Measurements from ENCODE around the gene KLC1.

Gene KLC1

DNA sequence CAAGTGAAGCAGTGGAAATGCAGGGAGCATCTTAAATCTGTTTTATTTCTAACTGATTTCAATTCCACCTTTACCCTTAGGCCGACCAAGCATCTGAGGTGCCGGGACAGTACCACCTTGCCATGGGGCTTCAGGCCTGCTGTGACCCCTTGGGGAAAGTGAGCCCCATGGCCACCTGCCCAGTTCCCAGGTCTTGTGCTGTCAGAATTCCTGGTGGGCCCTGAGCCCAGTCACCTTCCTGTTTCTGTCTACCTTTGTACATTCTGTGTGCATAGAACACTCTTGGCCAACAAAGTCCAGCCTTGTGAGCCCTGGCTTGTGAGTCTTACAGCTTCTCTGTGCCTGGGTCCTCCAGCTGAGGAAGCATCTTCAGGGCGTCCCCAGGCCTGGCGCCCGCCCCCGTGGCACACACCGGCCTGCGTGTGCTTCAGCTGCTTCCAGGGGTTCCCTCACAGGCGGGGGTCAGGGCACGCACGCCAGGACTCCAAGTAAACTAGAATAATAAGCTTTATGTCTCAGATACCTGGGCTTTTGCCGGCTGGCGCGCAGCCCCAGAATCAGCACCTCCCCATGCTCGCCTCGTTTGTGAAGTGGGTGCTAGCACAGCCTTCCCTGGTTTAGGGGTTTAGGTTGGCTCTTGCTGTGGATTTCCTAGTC lies 96.9 kb downstream of the KLC1 start:
- H3K9me2 ChIP-seq (replicated peaks; ENCODE audit: insufficient read depth, low read length) = no peaks in the 10 kb centered on the region
- H3K4me2 ChIP-seq (ENCODE audit: low read depth, low read length, poor library complexity, severe bottlenecking) = no peak overlapping the region
- H3K79me2 ChIP-seq (ENCODE audit: insufficient read depth, low read length) = peaks cover 39% of the 10 kb centered on the region
- H3K27ac ChIP-seq (ENCODE audit: low read depth, low read length) = no peak overlapping the region
- H2AFZ ChIP-seq (ENCODE audit: low read depth, low read length, severe bottlenecking) = no peak overlapping the region
- H3F3A ChIP-seq (ENCODE audit: insufficient read depth) = no peaks in the 10 kb centered on the region
- H3K36me3 ChIP-seq (ENCODE audit: low read length) = no peaks in the 10 kb centered on the region
- no peak overlapping the region for H3K4me3 ChIP-seq (ENCODE audit: insufficient read depth, low read length, poor library complexity, severe bottlenecking)
- no peaks in the 10 kb centered on the region for H4K20me1 ChIP-seq (ENCODE audit: low read depth, low read length)
- H3K9ac ChIP-seq (ENCODE audit: low read length) = no peak overlapping the region
- TF ChIP-seq, protein P1, sequence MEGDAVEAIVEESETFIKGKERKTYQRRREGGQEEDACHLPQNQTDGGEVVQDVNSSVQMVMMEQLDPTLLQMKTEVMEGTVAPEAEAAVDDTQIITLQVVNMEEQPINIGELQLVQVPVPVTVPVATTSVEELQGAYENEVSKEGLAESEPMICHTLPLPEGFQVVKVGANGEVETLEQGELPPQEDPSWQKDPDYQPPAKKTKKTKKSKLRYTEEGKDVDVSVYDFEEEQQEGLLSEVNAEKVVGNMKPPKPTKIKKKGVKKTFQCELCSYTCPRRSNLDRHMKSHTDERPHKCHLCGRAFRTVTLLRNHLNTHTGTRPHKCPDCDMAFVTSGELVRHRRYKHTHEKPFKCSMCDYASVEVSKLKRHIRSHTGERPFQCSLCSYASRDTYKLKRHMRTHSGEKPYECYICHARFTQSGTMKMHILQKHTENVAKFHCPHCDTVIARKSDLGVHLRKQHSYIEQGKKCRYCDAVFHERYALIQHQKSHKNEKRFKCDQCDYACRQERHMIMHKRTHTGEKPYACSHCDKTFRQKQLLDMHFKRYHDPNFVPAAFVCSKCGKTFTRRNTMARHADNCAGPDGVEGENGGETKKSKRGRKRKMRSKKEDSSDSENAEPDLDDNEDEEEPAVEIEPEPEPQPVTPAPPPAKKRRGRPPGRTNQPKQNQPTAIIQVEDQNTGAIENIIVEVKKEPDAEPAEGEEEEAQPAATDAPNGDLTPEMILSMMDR (IDR thresholded peaks at IDR 0.05; ENCODE audit: insufficient read depth, low read length, poor library complexity, severe bottlenecking) = no peak
- TF ChIP-seq EZH2phosphoT487 (conservative IDR thresholded peaks at IDR 0.05; ENCODE audit: low read length) = no peak
- H3K9me3 ChIP-seq (ENCODE audit: insufficient read depth, low read length) = no peaks in the 10 kb centered on the region
- no peaks in the 10 kb centered on the region for H3K27me3 ChIP-seq (ENCODE audit: low read length)

DNA sequence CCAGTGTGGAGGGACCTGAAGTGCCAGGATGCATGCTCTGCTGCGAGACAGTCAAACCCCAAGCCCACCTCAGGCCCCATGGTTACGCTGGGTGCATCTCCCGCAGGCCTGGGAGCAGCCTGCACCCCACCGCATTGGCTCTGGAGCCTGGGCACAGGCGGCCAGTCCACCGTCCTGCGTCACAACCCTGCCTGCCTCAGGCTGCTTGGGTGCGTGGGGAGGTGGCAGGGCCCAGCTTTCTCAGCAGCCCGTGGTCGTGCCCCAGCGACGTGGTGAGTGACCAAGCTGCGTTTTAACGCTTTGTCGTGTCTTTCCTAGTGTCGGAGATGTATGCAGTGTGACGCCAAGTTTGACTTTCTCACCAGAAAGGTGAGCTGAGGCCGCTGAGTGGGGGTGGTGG lies 97.5 kb downstream of the KLC1 start:
- H3K4me2 ChIP-seq (ENCODE audit: low read depth, low read length, poor library complexity, severe bottlenecking) = no peak overlapping the region
- H3K27me3 ChIP-seq (ENCODE audit: low read length) = no peaks in the 10 kb centered on the region
- no peaks in the 10 kb centered on the region for H3F3A ChIP-seq (ENCODE audit: insufficient read depth)
- H3K79me2 ChIP-seq (ENCODE audit: insufficient read depth, low read length) = peaks cover 33% of the 10 kb centered on the region
- H3K9ac ChIP-seq (ENCODE audit: low read length) = no peak overlapping the region
- no peak overlapping the region for H3K27ac ChIP-seq (ENCODE audit: low read depth, low read length)
- no peak overlapping the region for H2AFZ ChIP-seq (ENCODE audit: low read depth, low read length, severe bottlenecking)
- H3K36me3 ChIP-seq (ENCODE audit: low read length) = no peaks in the 10 kb centered on the region
- no peaks in the 10 kb centered on the region for H3K9me2 ChIP-seq (replicated peaks; ENCODE audit: insufficient read depth, low read length)
- no peak overlapping the region for H3K4me3 ChIP-seq (ENCODE audit: insufficient read depth, low read length, poor library complexity, severe bottlenecking)
- TF ChIP-seq, protein P1 (IDR thresholded peaks at IDR 0.05; ENCODE audit: insufficient read depth, low read length, poor library complexity, severe bottlenecking) = no peak
- no peak for TF ChIP-seq EZH2phosphoT487 (conservative IDR thresholded peaks at IDR 0.05; ENCODE audit: low read length)
- no peaks in the 10 kb centered on the region for H4K20me1 ChIP-seq (ENCODE audit: low read depth, low read length)
- no peaks in the 10 kb centered on the region for H3K9me3 ChIP-seq (ENCODE audit: insufficient read depth, low read length)

DNA sequence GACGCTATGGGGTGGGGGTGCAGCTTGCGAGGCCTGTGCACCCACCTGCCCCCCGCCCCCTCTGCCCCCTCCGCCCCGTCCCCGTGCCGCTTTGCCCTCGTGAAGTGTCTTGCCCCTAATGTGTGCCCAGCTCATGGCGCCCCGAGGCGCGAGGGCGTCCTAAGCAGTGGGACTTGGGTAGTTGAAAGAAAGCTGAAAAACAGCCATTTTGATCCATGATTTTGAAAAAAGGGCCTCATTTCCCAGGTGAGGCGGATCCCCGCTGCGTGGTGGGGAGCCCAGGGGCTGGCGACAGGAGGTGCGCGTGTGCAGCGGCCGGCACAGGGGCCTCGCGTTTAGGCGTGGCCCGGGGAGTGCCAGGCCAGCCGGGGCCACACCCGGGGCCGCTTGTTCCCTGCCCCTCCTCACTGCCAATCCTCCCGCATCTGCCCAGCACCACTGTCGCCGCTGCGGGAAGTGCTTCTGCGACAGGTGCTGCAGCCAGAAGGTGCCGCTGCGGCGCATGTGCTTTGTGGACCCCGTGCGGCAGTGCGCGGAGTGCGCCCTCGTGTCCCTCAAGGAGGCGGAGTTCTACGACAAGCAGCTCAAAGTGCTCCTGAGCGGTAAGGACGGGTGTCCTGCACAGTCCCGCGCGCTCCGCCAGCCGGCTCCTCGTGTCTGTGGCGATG lies 98.4 kb downstream of the KLC1 start:
- H3K9me2 ChIP-seq (replicated peaks; ENCODE audit: insufficient read depth, low read length) = no peaks in the 10 kb centered on the region

More for the DNA sequence above, 98.4 kb downstream of the KLC1 start:
- no peaks in the 10 kb centered on the region for H3K27me3 ChIP-seq (ENCODE audit: low read length)
- H3K9ac ChIP-seq (ENCODE audit: low read length) = no peak overlapping the region
- no peaks in the 10 kb centered on the region for H4K20me1 ChIP-seq (ENCODE audit: low read depth, low read length)
- TF ChIP-seq, protein P1 (IDR thresholded peaks at IDR 0.05; ENCODE audit: insufficient read depth, low read length, poor library complexity, severe bottlenecking) = no peak
- TF ChIP-seq EZH2phosphoT487 (conservative IDR thresholded peaks at IDR 0.05; ENCODE audit: low read length) = no peak
- no peak overlapping the region for H3K4me2 ChIP-seq (ENCODE audit: low read depth, low read length, poor library complexity, severe bottlenecking)
- H3K36me3 ChIP-seq (ENCODE audit: low read length) = no peaks in the 10 kb centered on the region
- H3K4me3 ChIP-seq (ENCODE audit: insufficient read depth, low read length, poor library complexity, severe bottlenecking) = no peak overlapping the region
- H2AFZ ChIP-seq (ENCODE audit: low read depth, low read length, severe bottlenecking) = no peak overlapping the region
- H3K79me2 ChIP-seq (ENCODE audit: insufficient read depth, low read length) = peaks cover 24% of the 10 kb centered on the region
- H3F3A ChIP-seq (ENCODE audit: insufficient read depth) = no peaks in the 10 kb centered on the region
- H3K27ac ChIP-seq (ENCODE audit: low read depth, low read length) = no peak overlapping the region
- no peaks in the 10 kb centered on the region for H3K9me3 ChIP-seq (ENCODE audit: insufficient read depth, low read length)

Data from SU-DHL-6 (cell line).